ENCODE data around the gene ARRDC3. TPM values are rescaled to one million over a fixed set of nuclear protein-coding genes. Genes with fewer than 3 reads are reported as not detected.

Gene ARRDC3
- total and polyA plus RNA-seq, 8 donors: 7.3 to 79.6 (median 16.4) TPM

- no peak for FAIRE-seq
- H3K4me1 ChIP-seq: peaks cover 0 to 8% (median 0%) of the 10 kb centered on the region in 3 donors
- no peaks in the 10 kb centered on the region for H3K27me3 ChIP-seq
- peak in 2 of 4 donors; percentile 10 to 14 for ATAC-seq
- no peak for DNase-seq
- no peak overlapping the region for H3K27ac ChIP-seq
- H3K9me3 ChIP-seq: no peaks in the 10 kb centered on the region
- peaks cover 0 to 14% (median 12%) of the 10 kb centered on the region in 3 donors for H3K36me3 ChIP-seq
- no peak for TF ChIP-seq CTCF (IDR thresholded peaks at IDR 0.05)
- 72 to 76% methylated on average over 3 of the region's 3 CpGs for WGBS, 2 donors
- no peak overlapping the region for H3K4me3 ChIP-seq
- intact Hi-C loops (cut with DNase I): no loop called here
These were observed 17.6 kb downstream of the ARRDC3 start for GRCh38 chr5:91365498-91365897.

DNA sequence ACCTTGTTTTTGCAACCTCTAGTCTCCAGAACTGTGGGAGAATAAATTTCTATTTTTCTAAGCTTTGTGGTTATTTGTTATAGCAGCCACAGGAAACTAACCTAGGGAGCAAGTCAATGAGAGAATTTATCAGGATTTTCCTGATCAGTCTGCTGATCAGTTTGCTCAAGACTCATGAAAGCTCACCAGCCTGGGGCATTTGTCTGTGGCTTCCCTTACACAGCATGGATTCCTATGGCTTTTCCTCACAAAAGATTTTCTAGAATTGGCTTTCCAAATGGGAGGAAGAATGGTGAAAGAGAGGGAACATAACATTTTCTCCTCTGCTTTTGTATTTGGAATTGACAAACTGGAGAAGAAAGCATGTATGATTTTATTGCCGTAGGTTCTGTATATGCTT, 20.2 kb downstream of the ARRDC3 start:
- DNase-seq: no peak
- 97 to 100% methylated on average over 1 of the region's 1 CpG for WGBS, 2 donors

GRCh38 chr5:91361790-91362189, 21.3 kb downstream of the ARRDC3 start:
- TF ChIP-seq CTCF (IDR thresholded peaks at IDR 0.05): no peak
- no peak for DNase-seq
- no peaks in the 10 kb centered on the region for H3K9me3 ChIP-seq
- FAIRE-seq: no peak
- no peak overlapping the region for H3K4me3 ChIP-seq
- no peak overlapping the region for H3K27ac ChIP-seq
- no peaks in the 10 kb centered on the region for H3K27me3 ChIP-seq
- WGBS, 2 donors: 87 to 95% methylated on average over 3 of the region's 3 CpGs
- ATAC-seq: no peak
- peaks cover 0 to 6% (median 5%) of the 10 kb centered on the region in 3 donors for H3K4me1 ChIP-seq
- intact Hi-C loops (cut with DNase I): no loop called here
- no peaks in the 10 kb centered on the region for H3K36me3 ChIP-seq

More for the DNA sequence above, 20.2 kb downstream of the ARRDC3 start:
- TF ChIP-seq CTCF (IDR thresholded peaks at IDR 0.05): no peak
- no peaks in the 10 kb centered on the region for H3K4me1 ChIP-seq
- no peak overlapping the region for H3K27ac ChIP-seq
- ATAC-seq (no peak), FAIRE-seq (no peak)
- H3K27me3 ChIP-seq: no peaks in the 10 kb centered on the region
- intact Hi-C loops (cut with DNase I): no loop called here
- H3K36me3 ChIP-seq: no peaks in the 10 kb centered on the region
- H3K4me3 ChIP-seq: no peak overlapping the region
- H3K9me3 ChIP-seq: no peaks in the 10 kb centered on the region

- Histone ChIP-seq H3K27ac (no peak overlapping the region), H3K9me3 (no peaks in the 10 kb centered on the region), H3K27me3 (no peaks in the 10 kb centered on the region), H3K4me1 (peaks cover 0 to 10% (median 6%) of the 10 kb centered on the region in 3 donors), H3K4me3 (no peak overlapping the region), H3K36me3 (no peaks in the 10 kb centered on the region)
- WGBS, 2 donors: 59 to 61% methylated on average over 6 of the region's 6 CpGs
- no peak for FAIRE-seq
- no peak for TF ChIP-seq CTCF (IDR thresholded peaks at IDR 0.05)
- ATAC-seq: no peak
- intact Hi-C loops (cut with DNase I): no loop called here
- DNase-seq: no peak
These were observed 21.9 kb downstream of the ARRDC3 start for GRCh38 chr5:91361055-91361701.

DNA sequence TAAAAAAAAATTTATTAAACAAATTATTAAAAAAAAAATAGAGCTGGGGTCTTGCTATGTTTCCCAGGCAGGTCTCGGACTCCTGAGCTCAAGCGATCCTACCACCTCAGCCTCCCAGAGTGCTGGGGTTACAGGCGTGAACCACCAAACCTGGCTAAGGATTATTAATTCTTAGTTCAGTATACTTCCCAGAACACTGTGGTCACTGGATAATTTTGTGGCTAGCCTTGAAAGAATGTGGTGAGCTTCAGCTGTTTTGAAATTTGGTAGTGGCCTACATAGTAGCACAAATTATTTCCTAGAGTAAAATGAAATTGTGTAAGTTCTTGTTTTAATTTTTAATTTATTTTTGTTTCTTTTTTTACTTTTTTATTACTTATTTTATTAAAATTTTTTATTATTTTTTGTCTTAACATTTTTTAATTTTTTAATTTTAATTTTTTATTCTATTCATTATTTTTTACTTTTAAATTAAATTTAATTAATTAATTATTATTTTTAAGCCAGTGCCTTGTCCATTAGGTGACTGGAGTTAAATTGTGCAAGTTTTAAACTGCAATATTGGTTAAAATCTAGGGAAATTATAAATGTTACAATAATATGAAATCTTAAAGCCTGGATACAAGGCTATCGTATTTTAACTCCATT, 23.0 kb downstream of the ARRDC3 start:
- no peaks in the 10 kb centered on the region for H3K9me3 ChIP-seq
- H3K36me3 ChIP-seq: no peaks in the 10 kb centered on the region
- intact Hi-C loops (cut with DNase I): loop anchor here in 1 of 3 donors (10.0 kb wide), 1 partner anchor 75 kb away; no protein-coding TSS in a partner anchor
- H3K27me3 ChIP-seq: no peaks in the 10 kb centered on the region
- no peak for TF ChIP-seq CTCF (IDR thresholded peaks at IDR 0.05)
- ATAC-seq (no peak), DNase-seq (no peak), FAIRE-seq (peak; percentile 91)
- H3K4me1 ChIP-seq: peaks cover 0 to 10% (median 6%) of the 10 kb centered on the region in 3 donors
- no peak overlapping the region for H3K4me3 ChIP-seq
- no peak overlapping the region for H3K27ac ChIP-seq
- WGBS, 2 donors: 93 to 96% methylated on average over 4 of the region's 4 CpGs
